Measurements from ENCODE around the gene ERMN.

DNA sequence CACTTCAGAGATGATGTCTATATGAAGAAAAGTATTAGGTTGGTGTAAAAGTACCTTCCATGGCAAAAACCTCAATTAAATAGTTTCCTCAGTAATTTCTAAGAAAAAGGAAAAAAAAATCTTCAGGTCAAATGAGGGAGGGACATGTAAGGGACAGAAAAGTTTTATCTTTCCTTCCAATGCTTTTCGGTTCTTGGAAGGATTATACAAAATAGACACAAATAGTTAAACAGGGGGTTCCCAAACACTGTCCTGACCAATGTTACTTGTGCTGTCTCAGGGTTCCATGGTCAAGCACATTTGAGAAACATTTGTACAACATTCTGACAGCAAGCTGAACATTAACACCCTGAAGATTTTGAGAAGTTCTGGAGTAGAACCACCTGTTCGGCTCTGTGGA is 22.0 kb downstream of the ERMN start:
- TF ChIP-seq TOX (CRISPR knock-in tag; IDR thresholded peaks at IDR 0.05; ENCODE audit: borderline replicate concordance) (no peak), TSHZ2 (CRISPR knock-in tag; IDR thresholded peaks at IDR 0.05) (no peak), ESRRG (CRISPR knock-in tag; IDR thresholded peaks at IDR 0.05) (no peak)
